NCI-H446 treated with DMSO at 0.1 percent for 48 hours (cell line): ENCODE data around the gene ARHGAP15.

Experiments
- DNase-seq: peaks from one replicate; lab custom pipeline; 2025; lab: John Stamatoyannopoulos, UW

The ARHGAP15 gene

GRCh38 chr2:143764706-143765105 lies 635.5 kb downstream of the ARHGAP15 start:
- no peak for DNase-seq

- no peak for DNase-seq
Observed at GRCh38 chr2:143768991-143769390, 639.8 kb downstream of the ARHGAP15 start.

- DNase-seq = no peak
Observed at GRCh38 chr2:143771939-143772338, 642.7 kb downstream of the ARHGAP15 start.

GRCh38 chr2:143776526-143777297 lies 647.5 kb downstream of the ARHGAP15 start:
- DNase-seq = no peak

- no peak for DNase-seq
Observed at GRCh38 chr2:143779021-143779420, 649.8 kb downstream of the ARHGAP15 start.

- no peak for DNase-seq
Observed at GRCh38 chr2:143786026-143786765, 657.0 kb downstream of the ARHGAP15 start.

GRCh38 chr2:143787674-143788073 lies 658.5 kb downstream of the ARHGAP15 start:
- DNase-seq = no peak

GRCh38 chr2:143792602-143793001 lies 663.4 kb downstream of the ARHGAP15 start:
- DNase-seq = no peak

- DNase-seq = no peak
Observed at GRCh38 chr2:143793381-143793780, 664.2 kb downstream of the ARHGAP15 start.

- no peak for DNase-seq
Observed at GRCh38 chr2:143796051-143796450, 666.8 kb downstream of the ARHGAP15 start.

- DNase-seq = no peak
Observed at GRCh38 chr2:143801561-143801960, 672.3 kb downstream of the ARHGAP15 start.

GRCh38 chr2:143802242-143802641 lies 673.0 kb downstream of the ARHGAP15 start:
- no peak for DNase-seq

GRCh38 chr2:143802871-143803650 lies 673.8 kb downstream of the ARHGAP15 start:
- DNase-seq = no peak

GRCh38 chr2:143803936-143804335 lies 674.7 kb downstream of the ARHGAP15 start:
- DNase-seq = no peak

GRCh38 chr2:143805666-143806065 lies 676.4 kb downstream of the ARHGAP15 start:
- no peak for DNase-seq

GRCh38 chr2:143807192-143807591 lies 678.0 kb downstream of the ARHGAP15 start:
- DNase-seq = no peak

- DNase-seq = no peak
Observed at GRCh38 chr2:143807671-143808070, 678.5 kb downstream of the ARHGAP15 start.

- no peak for DNase-seq
Observed at GRCh38 chr2:143808166-143808565, 678.9 kb downstream of the ARHGAP15 start.

GRCh38 chr2:143815082-143815481 lies 685.9 kb downstream of the ARHGAP15 start:
- DNase-seq = no peak

GRCh38 chr2:143816916-143817315 lies 687.7 kb downstream of the ARHGAP15 start:
- DNase-seq = no peak
